Measurements from ENCODE around the gene MMAB. TPM values are rescaled to one million over a fixed set of nuclear protein-coding genes. Genes with fewer than 3 reads are reported as not detected.

MMAB gene
- total RNA-seq, 1 experiment from 2014 or later: 24.3 TPM

DNA sequence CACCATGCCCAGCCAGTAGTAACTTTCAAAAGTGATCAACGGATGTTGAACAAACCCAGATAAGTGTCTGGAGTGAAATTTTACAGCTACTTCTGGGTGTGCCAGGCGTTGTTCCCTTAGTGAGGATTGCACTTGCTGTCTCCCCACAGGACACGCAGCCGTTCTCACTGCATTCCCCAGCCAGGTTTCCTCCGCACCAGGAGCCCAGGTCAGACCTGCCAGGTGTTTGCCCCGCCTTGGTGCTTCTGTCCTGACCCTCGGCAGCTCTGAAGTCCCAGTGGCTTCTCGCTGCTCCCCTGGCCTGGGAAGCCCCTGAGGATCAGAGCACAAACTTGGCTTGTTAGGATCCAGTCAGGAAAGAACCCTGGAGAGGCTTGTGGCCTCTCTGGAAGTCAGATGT is 36.2 kb downstream of the MMAB start:
- Histone ChIP-seq H2BK12ac (ENCODE audit: insufficient read length, low read depth, low read length) (no peak overlapping the region), H3K23me2 (ENCODE audit: insufficient read length, low read depth, low read length, poor library complexity, severe bottlenecking) (no peaks in the 10 kb centered on the region), H2BK20ac (ENCODE audit: low read depth, low read length, poor library complexity, severe bottlenecking) (no peak overlapping the region), H4K8ac (replicated peaks; ENCODE audit: insufficient read length, low read depth, low read length) (no peak overlapping the region), H3K18ac (ENCODE audit: insufficient read length, low read depth, low read length) (no peak overlapping the region), H3K4me2 (ENCODE audit: insufficient read depth, insufficient read length, low read length) (no peak overlapping the region), H4K20me1 (ENCODE audit: control insufficient read depth, insufficient read depth, insufficient read length) (no peaks in the 10 kb centered on the region), H3K27me3 (ENCODE audit: insufficient read depth, low read length) (no peaks in the 10 kb centered on the region), H3K4ac (ENCODE audit: low read depth, low read length) (no peak overlapping the region), H4K5ac (ENCODE audit: insufficient read length, low read depth, low read length) (no peak overlapping the region), H2BK120ac (ENCODE audit: low read depth, low read length, poor library complexity, severe bottlenecking) (no peak overlapping the region), H3K9me3 (ENCODE audit: control insufficient read depth, low read depth, low read length) (no peaks in the 10 kb centered on the region), H3K79me2 (ENCODE audit: insufficient read depth, low read length) (no peaks in the 10 kb centered on the region), H2BK5ac (ENCODE audit: insufficient read length, low read length) (no peak overlapping the region), H3T11ph (ENCODE audit: low read length) (no peak overlapping the region), H3K79me1 (ENCODE audit: insufficient read depth, low read depth, low read length, poor library complexity, severe bottlenecking) (no peaks in the 10 kb centered on the region), H2AFZ (ENCODE audit: low read length) (no peak overlapping the region), H3K9ac (ENCODE audit: extremely low read depth, insufficient read length, low read length) (no peak overlapping the region), H3K27ac (ENCODE audit: insufficient read length, low read depth, low read length) (no peak overlapping the region), H2BK15ac (ENCODE audit: low read depth, low read length) (no peak overlapping the region), H3K14ac (ENCODE audit: insufficient read depth, low read length) (no peak overlapping the region), H2AK5ac (ENCODE audit: insufficient read length, low read length) (no peak overlapping the region), H3K4me1 (ENCODE audit: insufficient read depth, low read length) (no peaks in the 10 kb centered on the region), H3K23ac (ENCODE audit: insufficient read length, low read depth, low read length) (no peak overlapping the region), H4K91ac (ENCODE audit: insufficient read length, low read depth, low read length) (no peak overlapping the region), H3K56ac (ENCODE audit: insufficient read length, low read depth, low read length) (no peak overlapping the region)
- no peak for DNase-seq
- TF ChIP-seq, protein P1, sequence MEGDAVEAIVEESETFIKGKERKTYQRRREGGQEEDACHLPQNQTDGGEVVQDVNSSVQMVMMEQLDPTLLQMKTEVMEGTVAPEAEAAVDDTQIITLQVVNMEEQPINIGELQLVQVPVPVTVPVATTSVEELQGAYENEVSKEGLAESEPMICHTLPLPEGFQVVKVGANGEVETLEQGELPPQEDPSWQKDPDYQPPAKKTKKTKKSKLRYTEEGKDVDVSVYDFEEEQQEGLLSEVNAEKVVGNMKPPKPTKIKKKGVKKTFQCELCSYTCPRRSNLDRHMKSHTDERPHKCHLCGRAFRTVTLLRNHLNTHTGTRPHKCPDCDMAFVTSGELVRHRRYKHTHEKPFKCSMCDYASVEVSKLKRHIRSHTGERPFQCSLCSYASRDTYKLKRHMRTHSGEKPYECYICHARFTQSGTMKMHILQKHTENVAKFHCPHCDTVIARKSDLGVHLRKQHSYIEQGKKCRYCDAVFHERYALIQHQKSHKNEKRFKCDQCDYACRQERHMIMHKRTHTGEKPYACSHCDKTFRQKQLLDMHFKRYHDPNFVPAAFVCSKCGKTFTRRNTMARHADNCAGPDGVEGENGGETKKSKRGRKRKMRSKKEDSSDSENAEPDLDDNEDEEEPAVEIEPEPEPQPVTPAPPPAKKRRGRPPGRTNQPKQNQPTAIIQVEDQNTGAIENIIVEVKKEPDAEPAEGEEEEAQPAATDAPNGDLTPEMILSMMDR (conservative IDR thresholded peaks at IDR 0.05): no peak
- Mint-ChIP-seq H3K4me3 (no peak overlapping the region), H3K36me3 (ENCODE audit: insufficient read depth in 1 of 3, low read depth in 3 of 3) (peaks cover 0 to 3% (median 0%) of the 10 kb centered on the region in 3 experiments; a peak in 2 of 7 replicates), H3K27me3 (ENCODE audit: low read depth) (no peaks in the 10 kb centered on the region), H3K27ac (peak overlapping the region in 1 of 3 experiments; percentile 57; a peak in 2 of 7 replicates), H3K4me1 (0 out of 4 replicates have a peak, but pooled peaks cover 4 to 6% of the 10 kb centered on the region in 2 experiments), H3K9me3 (no peaks in the 10 kb centered on the region)
- no CpG with 5 or more reads among the region's 8 CpGs for WGBS (ENCODE audit: extremely low coverage, insufficient read length, low lambda C conversion rate)
